ENCODE data around the gene CD55. TPM values are rescaled to one million over a fixed set of nuclear protein-coding genes. Genes with fewer than 3 reads are reported as not detected.

Gene CD55
- total and polyA plus RNA-seq, 2 experiments from 2014 or later, result 16.7 to 18.5 TPM

DNA sequence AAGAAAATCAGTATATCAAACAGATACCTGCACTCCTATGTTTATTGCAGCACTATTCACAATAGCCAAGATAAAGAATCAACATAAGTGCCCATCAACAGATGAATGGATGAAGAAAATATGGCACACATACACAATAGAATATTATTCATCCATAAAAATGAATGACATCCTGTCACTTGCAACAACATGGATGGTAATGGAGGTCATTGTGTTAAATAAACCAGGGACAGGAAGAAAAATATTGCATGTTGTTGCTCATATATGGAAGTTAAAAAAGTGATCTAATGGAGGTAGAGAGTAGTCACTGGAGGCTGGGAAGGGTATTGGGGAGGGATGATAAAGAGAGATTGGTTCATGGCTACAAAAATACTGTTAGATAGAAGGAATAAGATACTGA, 67.2 kb downstream of the CD55 start:
- no peaks in the 10 kb centered on the region for H4K20me1 ChIP-seq (replicated peaks; ENCODE audit: insufficient read depth)
- no peak for DNase-seq (ENCODE audit: low spot score)
- no peaks in the 10 kb centered on the region for H3K79me2 ChIP-seq (replicated peaks; ENCODE audit: insufficient read depth)
- Mint-ChIP-seq H3K9me3 (no peaks in the 10 kb centered on the region), H3K4me1 (0 out of 3 replicates have a peak, but pooled peaks cover 2% of the 10 kb centered on the region), H3K36me3 (ENCODE audit: low read depth) (no peaks in the 10 kb centered on the region), H3K27me3 (ENCODE audit: insufficient read depth, low read depth, poor library complexity) (no peaks in the 10 kb centered on the region), H3K27ac (no peak overlapping the region), H3K4me3 (no peak overlapping the region)
- no peak overlapping the region for H2AFZ ChIP-seq
- no peaks in the 10 kb centered on the region for H3F3A ChIP-seq (replicated peaks; ENCODE audit: low read depth)
- H3K4me3 ChIP-seq, result no peak overlapping the region
- H3K4me2 ChIP-seq, result no peak overlapping the region
- H3K4me1 ChIP-seq (ENCODE audit: insufficient read depth), result no peaks in the 10 kb centered on the region
- no peak for ATAC-seq
- H3K36me3 ChIP-seq (ENCODE audit: insufficient read depth), result no peaks in the 10 kb centered on the region
- TF ChIP-seq EZH2 (IDR thresholded peaks at IDR 0.05; ENCODE audit: low read depth, unreplicated experiment) (no peak), NANOG (IDR thresholded peaks at IDR 0.05; ENCODE audit: borderline replicate concordance) (no peak)
- no peaks in the 10 kb centered on the region for H3K9me2 ChIP-seq (ENCODE audit: insufficient read depth)
- no peaks in the 10 kb centered on the region for H3K27me3 ChIP-seq (ENCODE audit: insufficient read depth)
- no peak overlapping the region for H3K27ac ChIP-seq (ENCODE audit: low read depth)

DNA sequence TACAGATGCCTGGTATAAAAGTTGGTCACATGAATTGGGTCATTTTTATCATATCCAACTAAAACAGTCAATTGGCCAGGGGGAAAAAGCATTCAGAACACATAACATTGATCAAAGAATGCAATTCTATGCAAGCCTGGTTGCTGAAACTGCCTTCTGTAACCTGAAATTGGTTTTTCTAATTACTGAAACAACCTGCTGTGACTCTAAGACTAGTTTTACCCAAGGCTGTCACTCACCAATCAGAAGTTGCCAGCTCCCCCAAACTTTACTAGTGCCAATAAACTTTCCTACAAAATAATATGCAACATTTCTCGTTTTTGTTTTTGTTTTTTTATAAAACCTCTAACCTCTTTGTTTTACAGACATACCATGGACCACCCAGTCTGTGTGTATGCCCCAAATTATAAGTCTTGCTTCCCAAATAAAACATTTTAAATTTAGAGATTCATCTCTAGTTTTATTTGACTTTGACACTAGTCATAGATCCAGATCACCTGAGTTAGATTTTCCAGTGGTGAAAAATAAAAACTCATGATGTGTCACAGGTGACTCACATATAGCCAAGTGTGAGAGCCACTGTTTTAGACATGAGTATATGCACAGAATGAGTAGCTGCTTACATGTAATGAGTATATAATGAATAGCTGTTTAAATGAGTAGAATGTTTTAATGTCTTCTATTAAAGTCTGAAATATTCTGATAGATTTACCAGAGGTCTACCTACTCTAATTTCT, 68.4 kb downstream of the CD55 start:
- no peaks in the 10 kb centered on the region for H4K20me1 ChIP-seq (replicated peaks; ENCODE audit: insufficient read depth)
- DNase-seq (ENCODE audit: low spot score), result no peak
- no peaks in the 10 kb centered on the region for H3K27me3 ChIP-seq (ENCODE audit: insufficient read depth)
- H3K27me3 Mint-ChIP-seq (ENCODE audit: insufficient read depth, low read depth, poor library complexity), result no peaks in the 10 kb centered on the region
- no peak overlapping the region for H3K4me3 ChIP-seq
- no peak overlapping the region for H3K27ac Mint-ChIP-seq
- TF ChIP-seq ZNF331 (CRISPR knock-in tag; IDR thresholded peaks at IDR 0.05; ENCODE audit: low read depth) (no peak), REST (IDR thresholded peaks at IDR 0.05; ENCODE audit: unreplicated experiment) (no peak), ZNF114 (CRISPR knock-in tag; IDR thresholded peaks at IDR 0.05) (no peak), CTCF (conservative IDR thresholded peaks at IDR 0.05; ENCODE audit: low read depth in 2 of 2) (no peak), STAT1 (IDR thresholded peaks at IDR 0.05; ENCODE audit: unreplicated experiment) (no peak), NANOG (IDR thresholded peaks at IDR 0.05; ENCODE audit: borderline replicate concordance) (no peak), POLR2AphosphoS5 (IDR thresholded peaks at IDR 0.05; ENCODE audit: low read depth) (no peak), ETS1 (IDR thresholded peaks at IDR 0.05) (no peak), EZH2 (IDR thresholded peaks at IDR 0.05; ENCODE audit: low read depth, unreplicated experiment) (no peak), EZH2phosphoT487 (IDR thresholded peaks at IDR 0.05; ENCODE audit: unreplicated experiment) (no peak)
- no peaks in the 10 kb centered on the region for H3F3A ChIP-seq (replicated peaks; ENCODE audit: low read depth)
- H3K4me1 ChIP-seq (ENCODE audit: insufficient read depth), result no peaks in the 10 kb centered on the region
- ATAC-seq, result no peak
- no peak overlapping the region for H3K4me2 ChIP-seq
- H3K27ac ChIP-seq (ENCODE audit: low read depth), result no peak overlapping the region
- H2AFZ ChIP-seq, result no peak overlapping the region
- H3K36me3 Mint-ChIP-seq (ENCODE audit: low read depth), result no peaks in the 10 kb centered on the region
- H3K9me2 ChIP-seq (ENCODE audit: insufficient read depth), result no peaks in the 10 kb centered on the region
- H3K36me3 ChIP-seq (ENCODE audit: insufficient read depth), result no peaks in the 10 kb centered on the region
- H3K79me2 ChIP-seq (replicated peaks; ENCODE audit: insufficient read depth), result no peaks in the 10 kb centered on the region
- H3K9me3 Mint-ChIP-seq, result no peaks in the 10 kb centered on the region; the same call in 2 of the 3 replicates
- H3K4me3 Mint-ChIP-seq, result no peak overlapping the region
- 0 out of 3 replicates have a peak, but pooled peaks cover 2% of the 10 kb centered on the region for H3K4me1 Mint-ChIP-seq

Data from GM23338 (cell line).